Measurements from ENCODE around the gene SLC1A7. TPM values are rescaled to one million over a fixed set of nuclear protein-coding genes. Genes with fewer than 3 reads are reported as not detected.

SLC1A7 gene
- total and polyA plus RNA-seq, 2 of the 13 experiments (the other 11 are each of a cell fraction or from before 2014, with no cell fraction given): 0.04 to 2.0 TPM

- TF ChIP-seq ZNF460 (CRISPR knock-in tag; IDR thresholded peaks at IDR 0.05; ENCODE audit: borderline replicate concordance) (no peak), BCL6 (CRISPR knock-in tag; IDR thresholded peaks at IDR 0.05) (peak; percentile 26; the same call in 1 of the 2 replicates), FOXK1 (CRISPR knock-in tag; IDR thresholded peaks at IDR 0.05; ENCODE audit: borderline replicate concordance, low read depth) (peak; percentile 42; the same call in 1 of the 2 replicates), E2F1 (CRISPR knock-in tag; IDR thresholded peaks at IDR 0.05) (no peak), ZBTB20 (CRISPR knock-in tag; IDR thresholded peaks at IDR 0.05; ENCODE audit: borderline replicate concordance, low read depth) (peak; percentile 49; the same call in 1 of the 2 replicates), ZBTB40 (IDR thresholded peaks at IDR 0.05) (no peak), ZBTB40 (CRISPR knock-in tag; IDR thresholded peaks at IDR 0.05) (peak; percentile 51; the same call in 1 of the 2 replicates), ZNF318 (CRISPR knock-in tag; IDR thresholded peaks at IDR 0.05) (no peak), ZNF317 (CRISPR knock-in tag; IDR thresholded peaks at IDR 0.05) (peak; percentile 21; the same call in 1 of the 2 replicates), HDAC1 (CRISPR knock-in tag; IDR thresholded peaks at IDR 0.05) (peak; percentile 66; the same call in 1 of the 2 replicates), EHMT2 (IDR thresholded peaks at IDR 0.05; ENCODE audit: borderline replicate concordance, low read depth, low read length) (no peak)
Observed at GRCh38 chr1:53182111-53182593, 39.7 kb upstream of the SLC1A7 start (continued).

Measured in HepG2 (cell line).